ENCODE measurements around the gene SMIM13. TPM values are rescaled to one million over a fixed set of nuclear protein-coding genes. Genes with fewer than 3 reads are reported as not detected.
A peak's percentile ranks its signal among the peaks of the same experiment; 100 is the strongest.

The SMIM13 gene
- total and polyA plus RNA-seq, 11 donors: 4.6 to 18.4 (median 12.3) TPM

DNA sequence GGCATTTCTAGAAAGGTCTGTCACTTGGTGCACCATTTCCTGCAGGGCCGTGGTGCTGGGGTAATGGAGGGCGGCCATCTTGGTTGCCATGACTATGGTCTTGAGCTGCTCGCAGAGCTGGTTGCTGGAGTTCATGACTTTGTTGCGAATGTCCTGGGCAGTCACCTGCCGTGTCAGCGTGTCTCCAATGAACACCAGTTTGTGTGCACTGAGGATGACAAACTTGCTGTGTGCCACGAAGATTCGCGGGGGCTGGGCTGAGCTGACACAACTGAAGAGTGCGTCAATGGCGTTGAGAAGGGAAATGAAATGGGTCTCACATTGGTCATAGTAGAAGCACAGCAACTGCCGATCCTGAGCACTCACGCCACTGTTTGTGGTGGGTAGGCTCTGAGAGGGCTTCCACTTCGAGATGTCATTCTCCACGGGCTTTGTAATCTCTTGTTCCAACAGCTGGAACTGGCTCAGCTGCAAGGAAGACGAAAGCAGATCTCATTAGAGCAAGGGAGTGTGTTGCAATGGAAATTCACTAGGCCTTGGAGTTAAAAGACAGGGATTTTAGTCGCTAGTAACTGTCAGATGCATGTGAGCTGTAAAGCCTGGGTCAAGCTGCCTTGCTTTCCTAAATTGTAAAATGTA is 91.7 kb downstream of the SMIM13 start:
- peaks cover 3 to 78% (median 67%) of the 10 kb centered on the region in 9 donors for H3K36me3 ChIP-seq
- ATAC-seq: peak in 1 of 4 donors; percentile 26

DNA sequence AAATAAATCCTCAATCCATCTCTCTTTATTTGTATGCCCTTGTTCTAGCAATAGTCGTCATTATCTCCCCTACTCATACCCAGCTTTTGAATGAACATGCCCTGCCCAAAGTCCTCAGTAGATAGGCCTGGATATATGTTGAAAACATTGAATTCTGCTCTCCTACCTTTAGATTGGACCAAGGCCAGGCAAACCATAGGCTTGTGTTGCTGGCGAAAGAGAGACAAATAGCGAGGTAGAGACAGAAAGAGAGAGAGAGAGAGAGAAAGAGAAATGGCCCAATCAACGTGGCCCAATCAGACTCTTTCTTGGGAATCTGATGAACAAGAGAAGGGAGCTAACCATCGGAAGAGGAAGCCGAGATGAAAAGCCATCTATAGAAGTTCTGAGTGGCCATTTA is 93.7 kb downstream of the SMIM13 start:
- H3K36me3 ChIP-seq: peaks cover 3 to 97% (median 87%) of the 10 kb centered on the region in 9 donors
- H3K4me3 ChIP-seq: no peak overlapping the region
- peaks cover 0 to 2% (median 0%) of the 10 kb centered on the region in 12 donors for H3K9me3 ChIP-seq
- peaks cover 0 to 8% (median 0%) of the 10 kb centered on the region in 12 donors for H3K4me1 ChIP-seq
- intact Hi-C loops (cut with DNase I): loop anchor here in 1 of 10 donors (10.0 kb wide), 1 partner anchor 128 kb away; no protein-coding TSS in a partner anchor
- TF ChIP-seq POLR2A (IDR thresholded peaks at IDR 0.05): no peak
- TF ChIP-seq, protein P1, sequence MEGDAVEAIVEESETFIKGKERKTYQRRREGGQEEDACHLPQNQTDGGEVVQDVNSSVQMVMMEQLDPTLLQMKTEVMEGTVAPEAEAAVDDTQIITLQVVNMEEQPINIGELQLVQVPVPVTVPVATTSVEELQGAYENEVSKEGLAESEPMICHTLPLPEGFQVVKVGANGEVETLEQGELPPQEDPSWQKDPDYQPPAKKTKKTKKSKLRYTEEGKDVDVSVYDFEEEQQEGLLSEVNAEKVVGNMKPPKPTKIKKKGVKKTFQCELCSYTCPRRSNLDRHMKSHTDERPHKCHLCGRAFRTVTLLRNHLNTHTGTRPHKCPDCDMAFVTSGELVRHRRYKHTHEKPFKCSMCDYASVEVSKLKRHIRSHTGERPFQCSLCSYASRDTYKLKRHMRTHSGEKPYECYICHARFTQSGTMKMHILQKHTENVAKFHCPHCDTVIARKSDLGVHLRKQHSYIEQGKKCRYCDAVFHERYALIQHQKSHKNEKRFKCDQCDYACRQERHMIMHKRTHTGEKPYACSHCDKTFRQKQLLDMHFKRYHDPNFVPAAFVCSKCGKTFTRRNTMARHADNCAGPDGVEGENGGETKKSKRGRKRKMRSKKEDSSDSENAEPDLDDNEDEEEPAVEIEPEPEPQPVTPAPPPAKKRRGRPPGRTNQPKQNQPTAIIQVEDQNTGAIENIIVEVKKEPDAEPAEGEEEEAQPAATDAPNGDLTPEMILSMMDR (IDR thresholded peaks at IDR 0.05): no peak
- H3K27ac ChIP-seq: no peak overlapping the region
- DNase-seq (no peak), ATAC-seq (no peak)
- H3K27me3 ChIP-seq: no peaks in the 10 kb centered on the region
- WGBS, 4 donors: 92 to 98% (median 96%) methylated on average over 6 of the region's 6 CpGs

More for the DNA sequence above, 91.7 kb downstream of the SMIM13 start:
- intact Hi-C loops (cut with DNase I): loop anchor here in 1 of 10 donors (10.0 kb wide), 1 partner anchor 129 kb away; no protein-coding TSS in a partner anchor
- no peak overlapping the region for H3K4me3 ChIP-seq
- TF ChIP-seq POLR2A (IDR thresholded peaks at IDR 0.05): no peak
- TF ChIP-seq, protein P1 (IDR thresholded peaks at IDR 0.05): no peak
- WGBS, 4 donors: 88 to 92% (median 90%) methylated on average over 17 of the region's 17 CpGs
- H3K27ac ChIP-seq: no peak overlapping the region
- no peaks in the 10 kb centered on the region for H3K27me3 ChIP-seq
- H3K4me1 ChIP-seq: no peaks in the 10 kb centered on the region
- no peak for DNase-seq
- H3K9me3 ChIP-seq: peaks cover 0 to 11% (median 0%) of the 10 kb centered on the region in 12 donors

Other genes with a start within 250 kb of the SMIM13 start
- gene GCM2, start 211.8 kb upstream of the SMIM13 start, total RNA-seq: not detected
- gene GCM2, start 211.8 kb upstream of the SMIM13 start, polyA plus RNA-seq: not detected
- gene SYCP2L, start 206.8 kb upstream of the SMIM13 start, total RNA-seq: 1 to 10 TPM in 1 of 9 donors, under 1 TPM in 7, not detected in 1; 0.24 to 1.3 (median 0.51) TPM
- under 1 TPM; 0.10 to 0.50 TPM for gene SYCP2L, start 206.8 kb upstream of the SMIM13 start, polyA plus RNA-seq
- 1 to 10 TPM; 1.1 to 6.1 (median 1.7) TPM for gene ELOVL2, start 49.5 kb upstream of the SMIM13 start, total RNA-seq
- 1 to 10 TPM; 1.3 to 1.6 TPM for gene ELOVL2, start 49.5 kb upstream of the SMIM13 start, polyA plus RNA-seq
- gene ERVFRD-1, start 17.9 kb downstream of the SMIM13 start, total RNA-seq: under 1 TPM in 2 of 9 donors, not detected in 7; 0.07 to 0.18 TPM
- under 1 TPM in 1 of 2 donors, not detected in 1; 0.08 TPM for gene ERVFRD-1, start 17.9 kb downstream of the SMIM13 start, polyA plus RNA-seq
- 10 to 100 TPM; 10.2 to 55.7 (median 20.9) TPM for gene NEDD9, start 138.8 kb downstream of the SMIM13 start, total RNA-seq
- 10 to 100 TPM; 13.4 to 21.2 TPM for gene NEDD9, start 138.8 kb downstream of the SMIM13 start, polyA plus RNA-seq

Data from heart left ventricle (tissue), 16 donors.